Mesangial cell (primary cell): ENCODE data around the gene CHPF. TPM values are rescaled to one million over a fixed set of nuclear protein-coding genes. Genes with fewer than 3 reads are reported as not detected.

Source experiments
- total RNA-seq: library from RNA; depleted of rRNA; stranded (reverse); fragments of >200 nt; gene quantifications from 2 replicates; pipeline ENCODE4 v1.2.3, GENCODE V29; 2015

The CHPF gene
- total RNA-seq: 164 and 424 TPM in 2 replicates

GRCh38 chr2:219543596-219544358, at the start of gene CHPF, which contains the start of gene TMEM198:
TSS of gene CHPF (minus strand) at chr2:219543809. CDS start at chr2:219543538, 271 bp downstream.
TSS of gene TMEM198 (plus strand) at chr2:219544028. CDS start at chr2:219544728, 700 bp downstream.

GRCh38 chr2:219572237-219573001, 28.8 kb upstream of the CHPF start, which contains the start of gene INHA:
TSS of gene INHA (plus strand) at chr2:219572310. CDS start at chr2:219572375, 65 bp downstream.

GRCh38 chr2:219571311-219572236, 28.0 kb upstream of the CHPF start, which contains the start of gene OBSL1:
TSS of gene OBSL1 (minus strand) at chr2:219571539. CDS start at chr2:219571232, 307 bp downstream.

GRCh38 chr2:219514196-219514761, 29.3 kb downstream of the CHPF start, which contains the start of gene ASIC4:
TSS of gene ASIC4 (plus strand) at chr2:219514482. CDS start at chr2:219514725, 243 bp downstream.

GRCh38 chr2:219498280-219499057, 45.1 kb downstream of the CHPF start, which contains the start of gene GMPPA:
TSS of gene GMPPA (plus strand) at chr2:219498891. CDS start at chr2:219499976, 1,085 bp downstream.

Other genes with a start within 250 kb of the CHPF start
- 0.49 and 0.63 TPM in 2 replicates for gene PTPRN, start 234.4 kb downstream of the CHPF start, total RNA-seq
- not detected in 2 replicates for gene RESP18, start 211.1 kb downstream of the CHPF start, total RNA-seq
- gene DNPEP, start 155.9 kb downstream of the CHPF start, total RNA-seq: 36.3 and 73.0 TPM in 2 replicates
- gene DES, start 125.4 kb downstream of the CHPF start, total RNA-seq: 0.98 and 30.6 TPM in 2 replicates
- 6.8 and 24.8 TPM in 2 replicates for gene SPEG, start 109.0 kb downstream of the CHPF start, total RNA-seq
- gene GMPPA, start 44.9 kb downstream of the CHPF start, total RNA-seq: 37.0 and 59.0 TPM in 2 replicates
- not detected in 2 replicates for gene ASIC4, start 29.3 kb downstream of the CHPF start, total RNA-seq
- 1.1 and 5.1 TPM in 2 replicates for gene TMEM198, start 219 bp upstream of the CHPF start, total RNA-seq
- 55.2 and 101 TPM in 2 replicates for gene OBSL1, start 27.7 kb upstream of the CHPF start, total RNA-seq
- 1.0 TPM in 1 of 2 replicates, not detected in the other for gene INHA, start 28.5 kb upstream of the CHPF start, total RNA-seq
- 15.3 and 25.6 TPM in 2 replicates for gene STK11IP, start 54.0 kb upstream of the CHPF start, total RNA-seq
- 9.0 and 20.0 TPM in 2 replicates for gene SLC4A3, start 83.8 kb upstream of the CHPF start, total RNA-seq